ENCODE data around the gene TOR1AIP2.
"Not testable (repeated sequence)": the region's sequence is repeated elsewhere in the genome, so short reads cannot be mapped to it uniquely, and the experiment has no call there.

Gene TOR1AIP2

DNA sequence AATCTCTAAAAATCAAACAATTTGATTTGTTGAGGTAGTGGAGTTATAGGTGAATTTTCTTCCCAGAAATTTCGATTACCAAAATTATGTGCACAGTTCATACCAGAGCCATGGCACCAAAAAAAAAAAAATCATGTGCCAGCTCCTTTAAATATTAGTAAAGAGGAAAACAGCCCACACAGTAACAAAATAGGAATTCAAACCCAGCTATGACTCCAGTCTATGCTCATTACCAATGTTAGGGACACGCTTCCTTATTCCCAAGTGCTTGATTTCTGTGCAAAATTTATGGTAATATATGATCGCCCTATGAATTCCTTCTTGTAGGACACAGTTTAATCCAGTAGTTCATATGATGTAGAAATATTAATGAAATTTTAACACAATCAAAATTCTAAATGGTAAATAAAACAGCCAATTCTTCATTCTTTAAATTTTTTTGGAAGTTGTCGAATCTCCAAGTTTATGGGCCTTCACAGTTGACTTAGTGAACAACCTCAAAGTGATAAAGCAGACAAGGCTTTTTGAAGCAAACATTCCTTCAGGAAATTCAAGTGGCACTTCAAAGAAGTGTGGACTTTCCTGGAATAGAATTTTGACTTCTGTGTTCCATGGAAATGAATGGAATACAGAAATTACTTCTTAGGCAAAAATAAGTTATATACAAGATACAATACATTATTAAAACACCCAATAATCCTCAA, 1.9 kb downstream of the TOR1AIP2 start:
- DNase-seq, result no peak

DNA sequence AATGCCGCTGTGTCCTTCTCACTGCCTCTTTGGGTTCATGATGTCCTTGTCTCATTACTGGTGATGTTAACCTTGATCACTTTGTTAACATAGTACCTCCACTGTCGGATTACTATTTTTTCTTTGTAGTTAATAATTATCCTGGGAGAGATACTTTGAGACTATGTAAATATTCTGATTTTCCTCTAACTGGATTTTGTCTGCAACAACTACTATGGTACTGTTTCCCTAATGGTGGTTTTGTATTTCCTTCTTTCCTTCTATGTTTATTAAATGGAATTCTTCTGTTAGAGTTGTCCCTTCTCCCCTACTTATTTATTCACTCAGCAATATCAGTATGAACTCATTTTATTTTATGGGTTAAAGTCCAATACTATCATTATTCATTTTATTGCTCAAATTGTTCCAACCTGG, 4.2 kb downstream of the TOR1AIP2 start:
- DNase-seq, result no peak

DNA sequence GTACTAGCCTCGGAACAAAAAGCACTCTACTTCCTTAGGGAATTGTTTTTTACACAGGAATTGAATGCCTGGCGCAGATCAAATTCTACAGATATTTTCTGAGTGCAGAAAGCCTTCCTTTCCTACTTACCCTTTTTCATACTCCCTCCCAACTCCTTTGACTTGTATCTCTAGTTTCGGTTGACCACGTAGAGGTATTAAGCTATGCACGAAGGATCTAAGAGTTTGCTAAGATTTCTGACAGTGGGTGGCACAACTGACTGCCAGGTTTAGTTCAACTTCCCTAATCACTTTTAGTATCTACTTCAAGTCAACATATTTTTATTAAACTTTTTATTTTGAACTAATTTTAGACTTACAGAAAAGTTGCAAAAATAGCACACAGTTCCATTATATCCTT, 5.0 kb downstream of the TOR1AIP2 start:
- no peak for DNase-seq

DNA sequence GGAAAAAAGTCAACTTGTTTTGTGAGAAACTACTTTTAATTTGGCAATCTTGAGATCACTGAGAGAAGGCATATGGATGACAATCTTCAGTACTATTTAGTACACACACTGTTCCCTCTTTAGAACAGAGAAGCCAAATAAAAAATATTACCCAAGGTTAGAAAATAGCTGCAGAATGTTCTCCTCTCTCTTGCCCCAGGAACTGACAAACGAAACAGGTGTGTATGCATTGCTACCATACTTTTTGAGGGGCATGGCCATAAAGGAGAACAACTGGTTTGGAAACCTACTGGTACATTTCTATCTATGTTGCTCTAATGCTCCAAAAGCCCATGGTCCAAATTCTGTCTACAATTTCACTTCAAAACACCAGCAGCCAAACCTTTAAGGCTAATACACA, 5.7 kb downstream of the TOR1AIP2 start:
- DNase-seq, result no peak

DNA sequence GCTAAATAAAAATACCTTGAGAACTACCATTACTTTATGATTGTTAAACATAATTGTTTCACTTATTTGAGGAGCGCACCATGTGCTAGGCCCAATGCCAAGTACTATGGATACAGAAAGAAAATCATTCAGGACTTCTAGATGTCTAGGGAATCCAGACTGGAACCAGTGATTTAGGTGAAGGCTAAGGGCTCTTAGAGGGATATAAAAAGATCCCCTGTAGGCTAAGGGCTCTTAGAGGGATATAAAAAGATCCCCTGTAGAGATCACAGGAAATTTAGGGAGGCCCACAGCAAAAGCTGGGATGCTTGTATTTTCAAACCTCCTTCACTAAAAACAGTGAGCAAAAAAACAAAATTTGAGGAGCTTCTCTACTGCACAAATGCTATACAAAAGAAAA, 6.7 kb downstream of the TOR1AIP2 start:
- DNase-seq, result no peak

DNA sequence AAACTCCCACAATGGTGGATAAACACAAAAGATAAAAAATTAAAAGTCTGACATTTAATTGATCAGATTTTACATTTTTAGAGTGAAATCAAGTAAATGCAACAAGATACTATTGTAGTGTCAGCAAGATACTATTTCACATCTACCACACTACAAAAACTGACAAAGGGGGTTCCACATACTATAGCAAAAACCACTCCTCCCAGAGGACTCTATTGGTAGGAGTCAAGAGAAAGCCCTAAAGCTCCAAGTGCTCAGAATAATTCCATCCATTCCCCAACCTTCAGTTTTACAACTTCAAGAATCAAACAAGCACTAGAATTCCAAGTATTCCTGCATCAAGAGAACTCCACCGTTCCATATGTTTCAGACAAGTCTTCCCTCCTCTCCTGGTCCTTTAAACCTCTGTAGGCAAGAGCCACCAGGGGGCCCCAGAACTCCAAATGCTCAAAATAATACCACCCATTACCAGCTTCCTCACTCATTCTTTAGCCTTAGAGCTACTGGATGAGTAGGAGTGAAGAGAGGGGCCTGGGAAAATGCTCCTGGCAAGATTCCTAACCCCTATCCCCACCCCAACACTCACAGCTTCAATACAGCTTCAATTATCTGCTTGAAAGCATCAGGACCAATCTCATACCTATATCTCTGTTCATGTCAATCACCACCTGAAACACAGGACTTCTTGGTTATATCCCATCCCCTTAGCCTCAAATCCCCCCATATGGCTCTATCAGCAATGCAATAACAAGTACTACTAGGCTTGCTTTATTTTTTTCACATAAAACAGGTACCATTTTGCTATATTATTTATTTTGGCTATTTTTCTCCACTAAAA, 9.9 kb downstream of the TOR1AIP2 start:
- peak; percentile 54 for DNase-seq

DNA sequence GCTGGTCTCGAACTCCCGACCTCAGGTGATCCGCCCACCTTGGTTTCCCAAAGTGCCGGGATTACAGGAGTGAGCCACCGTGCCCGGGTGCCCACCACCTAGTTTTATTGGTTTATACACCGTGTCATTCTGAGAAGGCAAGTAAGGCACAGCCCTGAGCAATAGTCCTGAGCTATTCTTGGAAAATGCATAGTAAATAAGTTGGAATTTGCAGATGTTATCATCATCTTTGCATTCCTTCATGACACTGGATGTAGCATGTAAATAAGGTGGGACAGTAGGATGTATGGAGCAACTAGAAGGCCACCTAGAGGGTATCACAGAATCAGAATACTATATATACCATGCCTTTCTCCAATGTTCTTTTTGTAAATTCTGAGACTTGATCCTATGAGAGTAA, 11.0 kb downstream of the TOR1AIP2 start:
- DNase-seq, result no peak

DNA sequence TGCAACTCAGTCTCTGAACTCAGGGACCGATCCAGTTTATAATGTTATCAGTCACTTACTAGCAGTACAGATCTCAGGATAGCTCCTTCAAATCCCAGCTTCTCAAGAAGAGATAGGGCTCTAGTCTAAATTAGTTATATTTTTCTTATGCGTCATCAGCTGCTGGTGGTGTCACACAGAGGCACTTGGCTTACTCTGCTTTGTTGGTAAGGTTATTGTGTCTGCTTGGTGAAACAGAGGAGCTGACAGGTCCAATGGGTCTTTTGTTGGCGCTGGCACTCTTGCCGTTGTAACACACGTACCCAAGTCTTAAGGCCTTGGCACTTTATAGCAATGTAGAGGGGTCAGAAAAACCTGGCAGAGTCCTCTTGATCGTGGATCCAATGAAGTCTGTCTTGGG, 12.2 kb downstream of the TOR1AIP2 start:
- no peak for DNase-seq

DNA sequence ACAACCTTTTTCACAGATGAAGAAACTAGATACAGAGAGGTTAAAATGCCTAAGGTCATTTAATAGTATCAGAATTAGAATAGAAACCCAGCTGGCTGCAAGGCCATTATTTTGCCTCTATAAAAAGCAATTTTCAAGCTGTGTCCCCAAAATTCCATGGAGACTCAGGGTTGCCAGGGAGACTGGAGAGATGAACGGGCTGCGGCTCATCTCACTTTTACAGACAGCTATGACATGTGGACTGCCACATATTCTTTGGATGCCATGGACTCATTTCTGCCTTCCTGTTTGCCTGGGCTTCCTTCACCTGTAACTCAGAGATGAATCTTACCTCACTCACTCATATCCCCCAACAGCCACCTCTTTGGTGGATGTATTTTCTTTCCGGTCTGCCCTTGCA, 17.0 kb downstream of the TOR1AIP2 start:
- DNase-seq, result no peak

DNA sequence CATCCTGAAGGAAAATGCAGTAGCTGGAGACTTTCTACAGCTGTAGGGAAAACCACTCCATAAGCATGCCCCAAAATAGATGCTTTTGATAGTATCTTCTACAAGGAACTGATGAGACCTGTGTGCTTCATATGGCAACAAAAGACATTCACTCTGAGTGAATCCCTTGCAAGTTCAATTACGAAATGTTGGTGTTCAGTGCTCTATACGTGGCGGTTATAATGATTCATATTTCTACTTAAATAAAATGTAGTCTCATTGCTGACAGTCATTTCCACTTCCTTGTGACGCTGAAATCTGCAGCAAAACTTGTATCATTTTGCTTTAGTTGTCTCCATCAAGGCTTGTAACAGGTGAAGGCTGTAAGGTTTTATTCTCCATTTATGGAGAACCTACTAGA, 20.6 kb downstream of the TOR1AIP2 start:
- DNase-seq, result no peak

DNA sequence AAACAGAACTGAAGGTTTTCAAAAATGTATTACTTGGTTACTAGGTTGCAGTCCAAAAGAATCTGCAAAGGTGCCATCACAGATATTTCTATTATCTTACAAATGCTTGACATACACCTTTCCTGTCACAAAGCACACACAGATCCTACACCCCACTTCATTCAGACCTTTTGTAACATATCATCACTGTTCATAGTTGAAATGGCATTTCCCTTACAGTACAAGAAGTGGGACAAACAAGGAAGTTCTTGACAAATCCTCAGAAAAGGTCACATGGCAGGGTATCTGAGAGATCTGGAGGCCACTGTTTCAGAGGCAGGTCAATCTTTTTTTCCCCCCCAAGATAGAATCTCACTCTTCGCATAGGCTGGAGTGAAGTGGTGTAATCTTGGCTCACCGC, 21.3 kb downstream of the TOR1AIP2 start:
- DNase-seq, result no peak

DNA sequence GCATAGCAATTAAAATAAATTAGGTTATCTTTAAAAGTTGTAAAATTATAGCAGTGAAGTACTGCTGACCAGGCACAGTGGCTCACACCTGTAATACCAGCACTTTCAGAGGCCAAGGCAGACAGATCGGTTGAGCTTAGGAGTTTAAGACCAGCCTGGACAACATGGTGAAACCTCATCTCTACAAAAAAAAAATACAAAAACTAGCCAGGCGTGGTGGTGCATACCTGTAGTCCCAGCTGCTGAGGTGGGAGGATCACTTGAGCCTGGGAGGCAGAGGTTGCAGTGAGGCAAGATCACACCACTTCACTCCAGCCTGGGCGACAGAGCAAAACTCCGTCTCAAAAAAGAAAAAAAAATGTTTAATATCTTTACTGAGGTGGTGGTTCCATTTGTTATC, 21.8 kb downstream of the TOR1AIP2 start:
- not testable (repeated sequence) for DNase-seq

DNA sequence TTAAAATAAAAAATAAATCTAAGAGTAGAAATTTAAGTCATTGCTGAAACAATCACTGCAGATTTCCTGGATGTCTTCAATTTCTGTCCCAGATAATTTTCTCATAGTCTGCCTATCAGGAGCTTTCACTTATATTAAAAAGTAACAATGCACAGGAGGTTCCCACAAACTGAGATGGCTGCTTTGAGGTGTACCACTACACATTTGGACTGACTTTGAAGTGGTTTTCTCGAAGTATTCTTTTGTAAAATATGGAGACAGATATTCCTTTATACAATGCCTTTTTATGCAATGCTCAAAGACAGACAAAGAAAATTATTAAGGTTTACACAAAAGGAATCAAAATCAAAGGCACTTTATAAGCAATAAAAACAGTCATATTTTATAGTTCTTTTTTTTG, 24.5 kb downstream of the TOR1AIP2 start:
- no peak for DNase-seq

DNA sequence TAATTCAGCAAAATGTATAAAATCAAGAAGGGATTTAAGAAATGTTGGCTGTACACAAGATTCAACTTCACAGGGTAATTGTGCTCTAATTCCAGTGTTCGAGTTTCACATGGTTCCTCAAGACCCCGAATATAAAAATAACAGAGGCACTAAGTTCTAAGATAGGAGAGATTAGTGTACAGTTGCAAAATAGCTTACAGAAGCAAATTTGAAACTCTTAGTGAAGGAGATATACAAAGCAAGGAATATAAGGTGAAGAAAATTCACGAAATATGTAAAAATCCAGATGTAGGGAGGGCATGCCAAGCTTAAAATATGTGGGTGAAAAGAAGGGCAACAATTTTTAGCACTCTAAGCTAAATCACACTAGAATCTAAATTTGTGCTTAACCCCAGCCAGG, 29.4 kb downstream of the TOR1AIP2 start:
- no peak for DNase-seq

DNA sequence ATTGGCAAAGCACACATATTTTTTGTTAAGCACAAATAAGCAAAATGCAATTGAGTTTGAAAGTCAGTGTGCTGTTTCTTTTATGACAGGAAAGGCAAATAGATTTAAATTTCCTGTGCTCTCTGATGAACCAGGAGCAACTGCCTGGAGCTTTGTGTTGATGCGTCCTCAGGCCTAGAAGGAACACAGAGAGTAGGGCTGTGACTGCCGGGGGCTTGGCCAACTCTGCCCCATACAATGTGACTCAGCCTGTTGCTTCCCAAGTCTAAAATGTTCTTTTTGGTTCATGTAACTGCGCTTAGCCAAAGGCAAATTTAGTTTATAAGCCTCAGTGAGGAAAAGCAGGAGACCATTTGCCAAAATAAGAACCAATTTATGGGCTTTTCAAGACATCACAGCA, 37.5 kb downstream of the TOR1AIP2 start:
- DNase-seq, result no peak

DNA sequence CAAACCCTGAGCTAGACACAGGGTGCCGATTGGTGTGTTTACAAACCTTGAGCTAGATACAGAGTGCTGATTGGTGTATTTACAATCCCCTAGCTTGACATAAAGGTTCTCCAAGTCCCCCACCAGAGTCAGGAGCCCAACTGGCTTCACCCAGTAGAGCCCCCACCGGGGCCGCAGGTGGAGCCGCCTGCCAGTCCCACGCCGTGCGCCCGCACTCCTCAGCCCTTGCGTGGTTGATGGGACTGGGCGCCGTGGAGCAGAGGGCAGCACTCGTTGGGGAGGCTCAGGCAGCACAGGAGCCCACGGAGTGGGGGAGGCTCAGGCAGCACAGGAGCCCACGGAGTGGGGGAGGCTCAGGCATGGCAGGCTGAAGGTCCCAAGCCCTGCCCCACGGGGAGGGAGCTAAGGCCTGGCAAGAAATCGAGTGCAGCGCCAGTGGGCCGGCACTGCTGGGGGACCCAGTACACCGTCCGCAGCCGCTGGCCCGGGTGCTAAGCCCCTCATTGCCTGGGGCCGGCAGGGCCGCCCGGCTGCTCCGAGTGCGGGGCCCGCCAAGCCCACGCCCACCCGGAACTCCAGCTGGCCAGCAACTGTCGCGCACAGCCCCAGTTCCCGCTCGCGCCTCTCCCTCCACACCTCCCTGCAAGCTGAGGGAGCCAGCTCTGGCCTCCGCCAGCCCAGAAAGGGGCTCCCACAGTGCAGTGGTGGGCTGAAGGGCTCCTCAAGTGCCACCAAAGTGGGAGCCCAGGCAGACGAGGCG, 40.7 kb downstream of the TOR1AIP2 start:
- DNase-seq, result not testable (repeated sequence)

DNA sequence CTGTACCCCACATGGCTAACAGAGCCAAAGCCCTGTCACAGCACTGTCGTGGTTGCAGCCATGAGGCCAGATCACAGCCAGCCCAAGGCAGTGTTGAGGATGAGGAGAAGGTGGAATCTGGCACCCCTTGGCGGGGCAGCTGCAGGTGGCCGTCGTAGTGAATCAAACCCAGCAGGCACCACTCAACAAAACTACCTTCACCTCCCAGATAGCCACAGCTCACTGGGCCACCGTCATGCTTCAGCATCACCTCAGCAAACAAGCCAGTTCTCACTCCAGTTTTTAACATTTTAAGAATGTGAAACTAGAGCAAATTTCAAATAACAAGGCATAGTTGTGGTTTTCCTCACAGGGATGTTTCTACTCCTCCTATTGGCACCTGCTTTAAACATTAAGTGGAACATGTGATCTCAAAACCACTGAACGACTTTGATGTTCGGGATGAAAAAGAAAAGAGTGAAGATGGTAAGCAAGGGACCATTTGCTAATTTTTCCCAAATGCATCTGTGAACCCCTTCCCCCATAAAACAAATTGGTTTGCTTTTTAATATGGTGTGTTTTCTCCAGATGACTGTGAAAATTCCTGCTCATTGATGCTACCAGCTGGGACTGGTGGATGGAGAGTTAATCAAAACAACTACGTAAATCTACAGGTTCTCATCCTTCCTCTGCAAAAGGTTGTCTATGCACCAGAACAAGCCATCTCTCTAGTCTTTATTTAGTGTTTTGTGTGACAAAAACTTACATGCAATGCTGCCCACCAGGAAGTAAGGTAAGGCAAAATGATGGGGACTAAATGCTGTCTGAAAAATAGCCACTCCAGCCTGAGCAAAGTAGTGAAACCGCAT, 45.5 kb downstream of the TOR1AIP2 start:
- no peak for DNase-seq

DNA sequence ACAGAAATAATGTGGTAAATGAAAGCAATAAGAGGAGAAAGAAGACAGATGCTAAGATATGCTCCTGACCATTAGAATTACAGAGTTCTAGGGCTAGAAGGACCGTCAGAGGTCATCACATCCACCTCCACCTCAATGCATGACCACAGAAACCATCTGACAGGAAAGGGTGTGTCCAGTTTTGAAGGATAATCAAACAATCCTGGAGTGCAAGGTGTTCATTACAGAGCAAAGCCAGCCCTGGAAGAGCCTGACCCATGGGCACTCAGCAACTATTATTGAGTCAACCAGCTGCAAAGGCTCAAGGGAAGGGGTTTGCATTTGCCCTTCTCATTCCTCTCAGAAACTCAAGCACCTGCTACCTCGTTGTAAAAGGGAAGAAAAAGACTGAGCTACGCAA, 46.4 kb downstream of the TOR1AIP2 start:
- no peak for DNase-seq

DNA sequence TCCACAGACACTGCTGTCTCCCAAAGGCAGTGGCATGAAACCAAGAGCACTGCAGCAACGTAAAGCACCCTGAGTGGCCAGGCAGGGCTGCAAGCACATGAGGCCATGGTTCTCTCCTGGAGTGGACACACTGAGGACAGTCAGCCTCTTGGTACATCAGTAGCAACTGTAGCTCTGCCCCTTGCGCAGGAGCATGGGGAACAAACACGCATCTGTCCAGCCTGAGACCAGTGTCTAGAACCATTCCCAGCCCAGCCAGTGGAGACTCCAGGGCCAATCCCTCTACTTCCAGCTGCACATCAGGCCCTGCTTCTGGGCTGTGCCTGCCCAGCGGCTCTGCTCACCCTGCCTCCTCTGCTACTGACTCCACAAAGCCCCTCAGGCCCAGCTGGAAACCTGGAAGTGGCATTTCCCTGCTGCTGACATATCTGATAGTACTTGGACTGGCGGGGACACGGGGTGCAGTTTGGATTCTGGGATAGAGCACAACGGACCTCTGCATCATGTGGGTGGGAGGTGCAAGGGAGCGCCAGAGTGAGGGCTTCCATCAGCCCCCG, 49.0 kb downstream of the TOR1AIP2 start:
- DNase-seq, result no peak

DNA sequence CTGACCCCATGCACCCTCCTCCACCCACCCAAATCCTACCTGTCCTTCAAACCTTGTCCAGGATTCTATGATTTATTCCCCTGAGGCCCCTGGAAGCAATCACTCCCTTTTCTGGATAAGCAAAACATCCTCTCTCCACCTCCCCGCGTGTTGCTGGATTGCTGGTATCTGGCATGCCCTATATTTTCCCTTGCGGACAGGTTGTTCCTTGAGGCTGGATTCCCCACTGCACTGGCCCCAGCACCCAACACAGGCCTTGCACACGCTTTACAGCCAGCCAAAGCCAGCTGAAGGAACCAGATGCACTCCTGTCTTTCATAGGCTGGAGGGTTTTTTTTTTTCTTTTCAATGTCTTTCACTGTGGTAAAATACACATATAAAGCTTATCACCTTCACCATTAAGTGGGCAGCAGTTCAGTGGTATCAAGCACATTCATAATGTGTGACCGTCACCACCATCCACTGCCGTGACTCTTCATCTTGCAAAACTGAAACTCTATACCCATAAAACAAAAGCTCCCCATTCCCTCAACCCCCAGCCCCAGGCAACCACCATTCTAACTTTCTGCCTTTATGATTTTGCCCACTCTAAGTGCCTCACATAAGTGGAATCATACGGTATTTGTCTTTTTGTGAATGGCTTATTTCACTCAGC, 50.9 kb downstream of the TOR1AIP2 start:
- DNase-seq, result no peak

DNA sequence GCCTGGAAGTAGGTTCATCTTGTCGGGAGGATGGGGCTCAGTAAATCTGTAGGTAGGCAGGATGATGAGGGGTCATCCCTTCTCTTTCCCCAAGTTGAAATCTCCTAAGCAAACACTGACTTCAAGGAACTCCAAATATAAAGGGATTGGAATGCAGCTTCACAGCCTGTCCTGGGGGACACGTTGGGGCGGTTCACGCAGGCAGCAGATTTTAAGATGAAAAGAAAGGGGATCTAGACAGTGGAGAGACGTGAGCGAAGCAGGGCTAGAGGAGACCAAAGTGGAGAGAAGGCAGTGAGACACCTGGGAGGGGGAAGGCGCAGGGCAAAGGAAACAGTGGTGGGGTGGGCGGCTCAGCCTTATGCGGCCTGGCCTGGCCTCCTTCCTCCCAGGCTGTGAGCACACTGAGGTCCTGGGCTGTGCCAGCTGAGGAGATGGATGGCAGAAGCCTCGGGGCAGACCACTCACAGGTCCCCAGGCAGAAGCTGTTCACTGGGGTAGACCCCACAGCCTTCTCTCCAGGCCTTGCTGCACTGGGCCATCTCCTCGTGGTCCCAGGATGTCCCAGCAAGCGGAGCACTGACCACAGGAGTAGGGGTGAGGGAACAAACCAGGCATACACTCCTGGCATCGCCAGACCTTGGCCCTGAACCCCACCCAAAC, 51.7 kb downstream of the TOR1AIP2 start:
- no peak for DNase-seq
